ENCODE measurements around the gene GRB10. TPM values are rescaled to one million over a fixed set of nuclear protein-coding genes. Genes with fewer than 3 reads are reported as not detected.

Gene GRB10
- total RNA-seq, 4 donors from 2014 or later, result 28.5 to 58.0 (median 53.0) TPM

DNA sequence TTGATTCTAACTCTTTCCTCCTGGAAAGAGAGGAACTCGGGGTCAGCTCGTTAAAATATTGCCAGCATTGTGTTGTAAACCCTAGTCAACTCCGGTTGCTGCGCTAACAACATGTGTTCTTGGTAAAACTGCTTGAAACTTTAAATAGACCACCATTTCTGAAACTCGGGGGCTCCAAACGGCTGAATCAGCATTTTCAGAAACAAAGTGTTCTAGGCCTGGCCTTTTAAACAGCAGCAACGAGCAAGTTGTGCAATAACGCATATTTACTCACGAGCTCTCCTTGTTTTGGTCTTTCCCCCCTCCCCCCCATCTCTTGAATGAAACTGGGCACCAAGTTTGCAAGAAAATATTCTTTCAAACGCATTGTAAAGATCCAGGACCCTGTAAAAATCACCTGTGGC is 9.2 kb upstream of the GRB10 start:
- TF ChIP-seq POLR2A (IDR thresholded peaks at IDR 0.05), result no peak
- peak; percentile 41 for TF ChIP-seq POLR2AphosphoS5 (IDR thresholded peaks at IDR 0.05)
- H3K4me1 ChIP-seq, result peaks cover 0 to 43% (median 17%) of the 10 kb centered on the region in 3 donors
- no peak for ATAC-seq
- H3K9me3 ChIP-seq, result no peaks in the 10 kb centered on the region
- H3K27me3 ChIP-seq, result no peaks in the 10 kb centered on the region
- H3K36me3 ChIP-seq, result no peaks in the 10 kb centered on the region
- H3K27ac ChIP-seq, result peak overlapping the region in 3 of 4 donors; percentile 82 to 93 (median 86)
- peak overlapping the region; percentile 30 to 63 for H3K4me3 ChIP-seq
- 8 to 31% methylated on average over 10 of the region's 10 CpGs for WGBS, 2 donors (ENCODE audit: low coverage in 1 of 2)

DNA sequence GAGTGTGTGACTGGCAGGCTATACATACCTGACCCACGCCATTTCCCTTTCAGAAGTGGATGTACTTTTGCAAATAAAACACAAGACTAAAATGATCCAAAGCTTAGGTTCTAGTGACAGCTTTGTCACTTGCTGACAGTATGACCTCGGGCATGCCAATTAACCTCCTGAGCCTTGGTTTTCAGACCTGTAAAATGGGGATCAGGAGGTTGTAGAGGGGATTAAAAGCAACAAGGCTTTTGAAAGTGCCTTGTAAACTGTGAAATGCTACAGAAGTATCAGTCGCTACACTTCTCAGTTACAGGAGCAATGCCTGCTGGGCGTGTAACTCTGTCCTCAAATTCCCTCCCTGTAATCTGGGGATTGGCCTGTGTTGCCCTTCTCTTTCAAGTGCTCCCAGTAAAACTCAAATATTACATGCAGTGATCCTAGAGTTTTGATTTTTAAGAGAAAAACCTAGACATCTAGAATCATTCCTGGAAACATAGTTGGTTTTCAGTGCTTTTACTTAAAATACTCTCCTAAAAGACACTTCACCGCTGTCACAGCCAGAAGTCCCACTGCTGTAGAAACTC is 8.8 kb upstream of the GRB10 start:
- 77 to 86% methylated on average over 4 of the region's 5 CpGs for WGBS, 2 donors (ENCODE audit: low coverage in 1 of 2)
- H3K4me1 ChIP-seq, result peaks cover 0 to 43% (median 17%) of the 10 kb centered on the region in 3 donors
- no peak for TF ChIP-seq EP300 (IDR thresholded peaks at IDR 0.05)
- TF ChIP-seq POLR2A (IDR thresholded peaks at IDR 0.05), result no peak
- no peak for TF ChIP-seq POLR2AphosphoS5 (IDR thresholded peaks at IDR 0.05)
- TF ChIP-seq, protein P1, sequence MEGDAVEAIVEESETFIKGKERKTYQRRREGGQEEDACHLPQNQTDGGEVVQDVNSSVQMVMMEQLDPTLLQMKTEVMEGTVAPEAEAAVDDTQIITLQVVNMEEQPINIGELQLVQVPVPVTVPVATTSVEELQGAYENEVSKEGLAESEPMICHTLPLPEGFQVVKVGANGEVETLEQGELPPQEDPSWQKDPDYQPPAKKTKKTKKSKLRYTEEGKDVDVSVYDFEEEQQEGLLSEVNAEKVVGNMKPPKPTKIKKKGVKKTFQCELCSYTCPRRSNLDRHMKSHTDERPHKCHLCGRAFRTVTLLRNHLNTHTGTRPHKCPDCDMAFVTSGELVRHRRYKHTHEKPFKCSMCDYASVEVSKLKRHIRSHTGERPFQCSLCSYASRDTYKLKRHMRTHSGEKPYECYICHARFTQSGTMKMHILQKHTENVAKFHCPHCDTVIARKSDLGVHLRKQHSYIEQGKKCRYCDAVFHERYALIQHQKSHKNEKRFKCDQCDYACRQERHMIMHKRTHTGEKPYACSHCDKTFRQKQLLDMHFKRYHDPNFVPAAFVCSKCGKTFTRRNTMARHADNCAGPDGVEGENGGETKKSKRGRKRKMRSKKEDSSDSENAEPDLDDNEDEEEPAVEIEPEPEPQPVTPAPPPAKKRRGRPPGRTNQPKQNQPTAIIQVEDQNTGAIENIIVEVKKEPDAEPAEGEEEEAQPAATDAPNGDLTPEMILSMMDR (IDR thresholded peaks at IDR 0.05), result no peak
- H3K36me3 ChIP-seq, result no peaks in the 10 kb centered on the region
- H3K4me3 ChIP-seq, result peak overlapping the region; percentile 30 to 63
- H3K27ac ChIP-seq, result peak overlapping the region in 2 of 4 donors; percentile 82 to 86
- H3K9me3 ChIP-seq, result no peaks in the 10 kb centered on the region
- H3K27me3 ChIP-seq, result no peaks in the 10 kb centered on the region
- ATAC-seq, result no peak

DNA sequence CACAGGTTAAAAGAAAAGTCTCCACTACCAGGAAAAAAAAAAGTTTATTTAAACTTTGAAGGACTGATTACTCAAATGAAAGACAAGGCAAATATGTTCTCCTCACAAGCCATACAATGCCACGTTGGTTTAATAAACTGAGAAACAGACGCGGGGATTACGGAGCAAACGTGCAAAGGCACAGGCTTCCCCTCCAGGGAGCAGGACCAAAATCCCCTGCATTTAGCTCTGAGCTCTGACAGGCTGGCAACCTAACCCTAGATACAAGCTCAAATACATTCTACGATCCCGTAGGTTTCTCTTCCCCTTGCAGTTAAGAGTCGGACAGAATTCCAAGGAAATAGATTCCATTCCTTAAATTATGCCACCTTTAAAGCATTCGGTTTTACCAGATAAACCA is 7.7 kb upstream of the GRB10 start:
- peak overlapping the region in 1 of 2 donors; percentile 63 for H3K4me3 ChIP-seq
- 60 to 82% methylated on average over 9 of the region's 9 CpGs for WGBS, 2 donors (ENCODE audit: low coverage in 1 of 2)
- H3K27ac ChIP-seq, result no peak overlapping the region
- H3K36me3 ChIP-seq, result no peaks in the 10 kb centered on the region
- TF ChIP-seq POLR2AphosphoS5 (IDR thresholded peaks at IDR 0.05), result no peak
- TF ChIP-seq, protein P1 (IDR thresholded peaks at IDR 0.05), result no peak
- TF ChIP-seq POLR2A (IDR thresholded peaks at IDR 0.05), result no peak
- TF ChIP-seq EP300 (IDR thresholded peaks at IDR 0.05), result no peak
- H3K4me1 ChIP-seq, result peaks cover 0 to 50% (median 17%) of the 10 kb centered on the region in 3 donors
- no peaks in the 10 kb centered on the region for H3K9me3 ChIP-seq
- no peaks in the 10 kb centered on the region for H3K27me3 ChIP-seq
- no peak for ATAC-seq

DNA sequence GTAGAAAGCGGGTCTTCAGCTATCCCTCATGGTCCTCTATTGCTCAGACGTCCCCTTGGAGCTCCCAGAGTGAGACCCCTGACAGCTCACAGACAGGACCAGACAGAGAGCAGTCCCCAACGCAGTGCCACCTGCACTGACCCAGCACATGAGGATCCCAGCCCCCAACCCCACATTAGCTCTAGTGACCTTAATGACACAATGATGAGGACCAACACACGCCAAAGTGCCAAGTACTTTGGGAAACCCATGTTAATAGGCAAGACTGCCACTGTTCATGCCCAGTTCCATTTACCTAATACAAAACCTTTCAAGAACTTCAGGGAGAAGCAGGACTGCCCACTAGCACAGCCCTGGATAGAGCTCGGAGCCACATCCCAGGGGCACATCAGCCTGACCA is 5.7 kb upstream of the GRB10 start:
- 92 to 100% methylated on average over 2 to 3 of the region's 5 CpGs for WGBS, 2 donors (ENCODE audit: low coverage in 1 of 2)
- H3K27ac ChIP-seq, result no peak overlapping the region
- no peak for ATAC-seq
- no peaks in the 10 kb centered on the region for H3K36me3 ChIP-seq
- H3K4me1 ChIP-seq, result peaks cover 0 to 61% (median 17%) of the 10 kb centered on the region in 3 donors
- H3K4me3 ChIP-seq, result no peak overlapping the region
- TF ChIP-seq, protein P1 (IDR thresholded peaks at IDR 0.05), result no peak
- TF ChIP-seq EP300 (IDR thresholded peaks at IDR 0.05) (no peak), POLR2A (IDR thresholded peaks at IDR 0.05) (no peak), POLR2AphosphoS5 (IDR thresholded peaks at IDR 0.05) (no peak)
- H3K27me3 ChIP-seq, result no peaks in the 10 kb centered on the region
- H3K9me3 ChIP-seq, result no peaks in the 10 kb centered on the region

DNA sequence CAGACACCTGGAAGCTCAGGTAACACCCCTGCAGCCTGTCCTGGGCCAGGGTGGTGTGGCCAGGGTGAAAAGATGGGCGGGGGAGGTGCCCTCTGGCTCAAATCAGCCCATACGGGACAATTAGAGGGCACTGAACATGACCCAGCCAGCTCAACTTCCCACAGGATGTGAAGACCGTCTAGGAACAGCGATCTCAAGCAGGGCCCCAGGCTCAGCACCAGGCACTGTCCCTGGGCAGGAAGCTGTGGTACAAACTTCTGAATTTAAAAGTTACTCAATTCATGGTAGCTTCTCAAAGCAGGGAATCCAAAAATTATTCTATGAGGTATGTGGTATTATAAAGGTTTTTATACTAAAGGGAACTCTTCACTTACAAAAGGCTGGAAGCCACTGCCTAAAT is 5.1 kb upstream of the GRB10 start:
- H3K4me3 ChIP-seq, result no peak overlapping the region
- H3K36me3 ChIP-seq, result no peaks in the 10 kb centered on the region
- TF ChIP-seq, protein P1 (IDR thresholded peaks at IDR 0.05), result no peak
- TF ChIP-seq EP300 (IDR thresholded peaks at IDR 0.05) (no peak), POLR2A (IDR thresholded peaks at IDR 0.05) (no peak), POLR2AphosphoS5 (IDR thresholded peaks at IDR 0.05) (no peak)
- no peak overlapping the region for H3K27ac ChIP-seq
- peaks cover 0 to 67% (median 17%) of the 10 kb centered on the region in 3 donors for H3K4me1 ChIP-seq
- 92% methylated on average over 2 of the region's 4 CpGs; no CpG with 5 or more reads in 1 of the 2 donors for WGBS, 2 donors (ENCODE audit: low coverage in 1 of 2)
- H3K9me3 ChIP-seq, result no peaks in the 10 kb centered on the region
- no peak for ATAC-seq
- H3K27me3 ChIP-seq, result no peaks in the 10 kb centered on the region

Measured in gastroesophageal sphincter (tissue), 4 donors.